ENCODE data around the gene TSPAN14.

The TSPAN14 gene

DNA sequence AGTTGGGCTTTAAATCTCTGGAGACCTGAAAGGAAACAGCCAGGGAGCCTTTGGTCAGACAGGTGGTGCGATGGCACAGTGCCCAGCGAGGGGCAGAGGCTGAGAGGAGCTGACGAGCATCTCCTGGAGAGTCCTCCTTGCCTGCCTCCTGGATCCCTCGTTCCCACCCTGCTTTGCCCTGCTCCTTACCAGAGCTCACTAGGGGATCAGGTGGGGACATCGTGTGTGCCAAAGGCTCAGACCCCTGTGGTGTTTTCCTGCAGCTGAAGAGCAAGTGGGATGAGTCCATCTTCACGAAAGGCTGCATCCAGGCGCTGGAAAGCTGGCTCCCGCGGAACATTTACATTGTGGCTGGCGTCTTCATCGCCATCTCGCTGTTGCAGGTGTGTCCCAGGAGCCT lies 61.8 kb downstream of the TSPAN14 start:
- TF ChIP-seq, protein P1, sequence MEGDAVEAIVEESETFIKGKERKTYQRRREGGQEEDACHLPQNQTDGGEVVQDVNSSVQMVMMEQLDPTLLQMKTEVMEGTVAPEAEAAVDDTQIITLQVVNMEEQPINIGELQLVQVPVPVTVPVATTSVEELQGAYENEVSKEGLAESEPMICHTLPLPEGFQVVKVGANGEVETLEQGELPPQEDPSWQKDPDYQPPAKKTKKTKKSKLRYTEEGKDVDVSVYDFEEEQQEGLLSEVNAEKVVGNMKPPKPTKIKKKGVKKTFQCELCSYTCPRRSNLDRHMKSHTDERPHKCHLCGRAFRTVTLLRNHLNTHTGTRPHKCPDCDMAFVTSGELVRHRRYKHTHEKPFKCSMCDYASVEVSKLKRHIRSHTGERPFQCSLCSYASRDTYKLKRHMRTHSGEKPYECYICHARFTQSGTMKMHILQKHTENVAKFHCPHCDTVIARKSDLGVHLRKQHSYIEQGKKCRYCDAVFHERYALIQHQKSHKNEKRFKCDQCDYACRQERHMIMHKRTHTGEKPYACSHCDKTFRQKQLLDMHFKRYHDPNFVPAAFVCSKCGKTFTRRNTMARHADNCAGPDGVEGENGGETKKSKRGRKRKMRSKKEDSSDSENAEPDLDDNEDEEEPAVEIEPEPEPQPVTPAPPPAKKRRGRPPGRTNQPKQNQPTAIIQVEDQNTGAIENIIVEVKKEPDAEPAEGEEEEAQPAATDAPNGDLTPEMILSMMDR (IDR thresholded peaks at IDR 0.05; ENCODE audit: borderline replicate concordance, control extremely low read depth, extremely low read depth, insufficient read depth, missing control alignments) = no peak
- in situ Hi-C loops (cut with MboI; ENCODE audit: low sequenced_read_pairs, unreplicated experiment) = no loop called here

DNA sequence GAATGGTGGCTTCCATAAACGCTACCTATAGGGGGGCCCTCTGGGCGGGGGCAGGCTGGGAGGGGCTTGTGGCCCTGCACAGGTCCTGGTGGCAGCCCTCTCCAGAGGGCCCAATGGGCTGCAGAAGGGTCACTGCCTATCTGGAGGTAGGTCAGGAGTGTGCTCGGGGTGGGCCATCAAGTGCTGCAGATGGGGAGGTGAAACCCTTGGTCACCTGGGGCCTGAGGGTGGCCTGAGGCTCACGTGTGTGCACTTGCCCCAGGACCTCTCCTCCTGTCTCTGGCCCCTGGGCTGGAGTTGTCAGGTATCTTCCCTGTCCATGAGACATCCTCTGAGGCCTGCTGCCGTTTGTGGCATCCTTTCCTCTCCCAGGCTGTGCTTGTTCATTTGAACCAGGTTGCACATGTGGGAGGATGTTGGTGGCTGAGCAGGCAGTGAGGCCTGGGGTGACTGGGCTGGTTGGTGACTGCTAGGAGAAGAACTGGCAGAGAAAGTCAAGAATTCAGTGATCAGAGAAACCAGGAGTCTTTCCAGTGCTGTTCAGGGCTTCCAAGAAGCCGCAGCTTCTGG lies 62.5 kb downstream of the TSPAN14 start:
- no peak for DNase-seq (ENCODE audit: low spot score)
- in situ Hi-C loops (cut with MboI; ENCODE audit: low sequenced_read_pairs, unreplicated experiment) = no loop called here
- TF ChIP-seq, protein P1 (IDR thresholded peaks at IDR 0.05; ENCODE audit: borderline replicate concordance, control extremely low read depth, extremely low read depth, insufficient read depth, missing control alignments) = no peak

More for the DNA sequence above, 61.8 kb downstream of the TSPAN14 start:
- DNase-seq (ENCODE audit: low spot score) = no peak

DNA sequence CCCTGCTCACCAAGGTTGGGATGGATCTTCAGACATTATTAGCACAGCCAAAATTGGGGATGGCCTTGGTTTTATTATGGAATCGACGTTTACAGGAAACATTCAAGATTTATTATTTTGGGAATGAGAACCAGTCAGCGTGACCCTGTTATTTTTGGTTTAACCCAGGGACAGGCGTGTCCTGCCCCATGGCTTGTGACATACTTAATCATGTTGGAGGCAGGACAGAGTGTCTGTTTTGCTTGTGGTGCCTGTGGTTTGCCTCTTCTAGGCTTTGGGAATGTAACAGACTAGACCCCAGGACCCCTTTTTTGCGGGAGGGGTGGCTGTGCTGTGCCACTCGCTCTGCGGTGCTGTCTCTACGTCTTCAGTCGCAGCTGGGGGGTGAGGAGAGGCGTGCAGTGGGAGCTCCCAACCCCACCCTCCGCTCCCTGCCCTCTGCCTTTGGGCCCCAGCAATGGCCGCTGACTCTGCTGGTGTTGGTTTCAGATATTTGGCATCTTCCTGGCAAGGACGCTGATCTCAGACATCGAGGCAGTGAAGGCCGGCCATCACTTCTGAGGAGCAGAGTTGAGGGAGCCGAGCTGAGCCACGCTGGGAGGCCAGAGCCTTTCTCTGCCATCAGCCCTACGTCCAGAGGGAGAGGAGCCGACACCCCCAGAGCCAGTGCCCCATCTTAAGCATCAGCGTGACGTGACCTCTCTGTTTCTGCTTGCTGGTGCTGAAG lies 63.5 kb downstream of the TSPAN14 start:
- TF ChIP-seq, protein P1 (IDR thresholded peaks at IDR 0.05; ENCODE audit: borderline replicate concordance, control extremely low read depth, extremely low read depth, insufficient read depth, missing control alignments) = no peak
- no peak for DNase-seq (ENCODE audit: low spot score)
- in situ Hi-C loops (cut with MboI; ENCODE audit: low sequenced_read_pairs, unreplicated experiment) = no loop called here

DNA sequence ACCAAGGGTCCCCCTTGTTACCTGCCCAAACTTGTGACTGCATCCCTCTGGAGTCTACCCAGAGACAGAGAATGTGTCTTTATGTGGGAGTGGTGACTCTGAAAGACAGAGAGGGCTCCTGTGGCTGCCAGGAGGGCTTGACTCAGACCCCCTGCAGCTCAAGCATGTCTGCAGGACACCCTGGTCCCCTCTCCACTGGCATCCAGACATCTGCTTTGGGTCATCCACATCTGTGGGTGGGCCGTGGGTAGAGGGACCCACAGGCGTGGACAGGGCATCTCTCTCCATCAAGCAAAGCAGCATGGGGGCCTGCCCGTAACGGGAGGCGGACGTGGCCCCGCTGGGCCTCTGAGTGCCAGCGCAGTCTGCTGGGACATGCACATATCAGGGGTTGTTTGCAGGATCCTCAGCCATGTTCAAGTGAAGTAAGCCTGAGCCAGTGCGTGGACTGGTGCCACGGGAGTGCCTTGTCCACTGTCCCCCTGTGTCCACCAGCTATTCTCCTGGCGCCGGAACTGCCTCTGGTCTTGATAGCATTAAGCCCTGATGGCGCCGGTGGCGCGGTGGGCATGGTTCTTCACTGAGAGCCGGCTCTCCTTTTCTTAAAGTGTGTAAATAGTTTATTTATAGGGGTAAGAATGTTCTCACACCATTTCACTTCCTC lies 64.2 kb downstream of the TSPAN14 start:
- in situ Hi-C loops (cut with MboI; ENCODE audit: low sequenced_read_pairs, unreplicated experiment) = no loop called here
- TF ChIP-seq, protein P1 (IDR thresholded peaks at IDR 0.05; ENCODE audit: borderline replicate concordance, control extremely low read depth, extremely low read depth, insufficient read depth, missing control alignments) = no peak

DNA sequence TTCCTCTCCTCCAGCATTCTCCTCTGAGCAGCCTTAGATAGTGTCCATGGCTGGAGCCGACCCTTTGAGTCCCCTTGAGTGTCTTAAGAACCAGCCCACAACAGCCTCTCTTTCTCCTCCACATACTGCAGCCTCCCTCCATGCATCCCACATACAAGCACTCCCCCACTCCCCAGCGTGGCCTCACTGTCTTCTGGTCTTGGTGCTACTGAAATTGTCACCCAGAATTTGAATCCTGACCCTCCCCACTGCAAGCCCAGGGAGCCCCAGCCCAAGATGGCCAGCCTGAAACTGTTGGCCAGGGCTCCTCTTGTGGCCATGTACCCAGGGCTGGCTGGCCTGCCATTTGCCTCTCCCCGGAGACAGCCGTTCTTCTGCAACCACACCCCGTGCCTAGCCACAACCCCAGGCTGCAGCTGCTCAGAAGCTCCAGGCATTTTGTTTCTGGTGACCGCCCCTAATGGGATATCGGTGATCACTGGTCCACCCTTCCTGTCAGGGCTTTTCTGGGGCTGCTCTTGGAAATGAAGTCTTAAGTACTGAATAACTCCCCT lies 64.8 kb downstream of the TSPAN14 start:
- TF ChIP-seq, protein P1 (IDR thresholded peaks at IDR 0.05; ENCODE audit: borderline replicate concordance, control extremely low read depth, extremely low read depth, insufficient read depth, missing control alignments) = no peak
- in situ Hi-C loops (cut with MboI; ENCODE audit: low sequenced_read_pairs, unreplicated experiment) = no loop called here
- no peak for DNase-seq (ENCODE audit: low spot score)

More for the DNA sequence above, 64.2 kb downstream of the TSPAN14 start:
- peak; percentile 63 for DNase-seq (ENCODE audit: low spot score)

DNA sequence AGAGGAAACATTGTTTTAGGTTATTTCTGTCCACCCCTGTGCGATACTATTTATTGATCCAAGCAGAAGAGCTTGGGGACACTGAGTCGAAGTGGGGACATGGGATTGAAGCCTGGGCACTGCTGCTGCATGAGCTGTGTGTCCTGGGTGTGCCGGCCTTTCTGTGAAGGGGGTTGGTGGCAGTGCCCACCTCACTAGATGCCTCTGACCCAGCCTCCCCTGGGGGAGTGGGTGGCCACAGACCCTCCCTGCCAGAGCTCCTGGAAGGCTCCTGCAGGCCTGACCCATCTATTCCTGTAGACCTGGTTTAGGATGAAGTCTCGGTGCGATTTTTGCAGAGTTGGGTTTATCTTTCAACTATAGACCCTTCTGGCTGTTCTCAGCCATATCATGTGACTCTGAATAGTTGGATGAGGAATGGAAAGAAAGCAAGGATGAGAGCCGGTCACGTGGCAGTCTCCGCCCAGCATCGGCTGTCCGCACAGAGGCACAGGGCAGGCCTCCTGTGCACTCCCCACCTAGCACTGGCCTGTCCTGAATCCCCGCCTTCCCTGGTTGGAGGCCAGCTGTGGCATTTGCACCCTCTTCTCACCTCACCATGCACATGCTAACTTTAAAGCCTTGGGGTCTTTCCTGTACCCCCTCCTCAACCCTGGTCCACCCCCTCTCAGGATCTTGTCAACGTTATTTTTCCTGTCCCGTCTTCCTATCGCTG lies 66.0 kb downstream of the TSPAN14 start:
- TF ChIP-seq, protein P1 (IDR thresholded peaks at IDR 0.05; ENCODE audit: borderline replicate concordance, control extremely low read depth, extremely low read depth, insufficient read depth, missing control alignments) = no peak
- DNase-seq (ENCODE audit: low spot score) = no peak
- in situ Hi-C loops (cut with MboI; ENCODE audit: low sequenced_read_pairs, unreplicated experiment) = no loop called here

Measured in GM13976 (cell line).